ENCODE measurements around the gene HOXC11. TPM values are rescaled to one million over a fixed set of nuclear protein-coding genes. Genes with fewer than 3 reads are reported as not detected.

Gene HOXC11
- total and polyA plus RNA-seq, 2 donors (not counting 1 experiment from before 2014, with no cell fraction given), result not detected

DNA sequence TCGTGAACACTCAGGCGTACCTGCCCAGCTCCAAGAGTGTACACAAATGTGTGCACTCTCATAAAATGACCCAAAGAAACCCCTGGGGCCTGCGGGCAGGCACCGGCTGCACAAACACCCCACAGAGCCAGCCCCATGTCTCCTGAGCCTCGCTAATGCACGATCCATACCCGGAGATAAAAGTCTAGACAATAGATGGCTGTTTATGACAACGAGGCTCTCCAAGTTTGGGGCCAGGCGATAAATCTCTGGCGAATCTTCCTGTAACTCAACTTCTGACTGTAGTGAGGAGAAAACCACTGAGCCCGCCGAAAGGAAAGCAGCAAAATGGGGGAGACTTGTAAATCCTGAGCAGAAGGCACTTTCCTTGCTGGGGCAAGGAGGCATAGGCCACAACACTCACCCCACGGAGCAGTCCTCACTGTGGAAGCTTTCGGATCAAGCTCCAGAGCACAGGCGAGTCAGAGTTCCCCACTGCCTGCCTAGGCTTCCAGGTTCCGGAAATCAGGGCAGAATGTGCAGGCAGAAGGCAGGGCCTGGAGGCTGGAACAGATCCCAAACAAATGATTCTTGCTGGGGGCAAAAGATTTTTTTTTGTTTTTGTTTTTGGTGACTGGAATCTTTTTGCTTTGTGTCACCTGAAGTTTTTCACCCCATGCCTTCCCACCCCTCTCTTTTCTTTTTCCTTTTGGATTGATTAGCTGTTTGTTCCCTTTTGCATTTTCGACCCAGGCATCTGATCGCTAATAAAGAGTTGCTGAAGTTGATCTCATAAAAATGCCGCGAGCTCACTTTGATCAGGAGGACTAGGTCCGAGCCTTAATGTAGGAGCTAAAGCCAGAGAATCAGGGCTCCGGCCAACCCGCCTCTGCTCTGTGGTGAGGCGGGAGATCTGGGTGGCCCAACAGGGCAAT is 4.5 kb upstream of the HOXC11 start:
- ChIA-PET POLR2A (no interaction called here), CTCF (interaction anchor here (1.0 kb wide), 1 partner anchor 238 kb away, joined by 3 read pairs; no protein-coding TSS in a partner anchor)
- 13% methylated on average over 24 of the region's 24 CpGs for WGBS (ENCODE audit: insufficient coverage)
- no peak overlapping the region for H2AFZ ChIP-seq (ENCODE audit: insufficient read depth, low read depth, low read length, poor library complexity, severe bottlenecking)
- H3K9me3 ChIP-seq (ENCODE audit: control extremely low read depth in 1 of 3, control insufficient read depth in 2 of 3, insufficient read depth in 1 of 3, low read length in 2 of 3), result peaks cover 1 to 66% (median 13%) of the 10 kb centered on the region in 3 donors
- peaks cover 0 to 100% (median 94%) of the 10 kb centered on the region in 4 experiments for H3K27me3 ChIP-seq (replicated peaks in 1 of 4; ENCODE audit: control extremely low read depth in 1 of 4, control insufficient read depth in 3 of 4, insufficient read depth in 4 of 4, low read length in 3 of 4)
- intact Hi-C loops (cut with micrococcal nuclease), result loop anchor here (5.0 kb wide), 1 partner anchor 64 kb away; the partner anchor contains the start of gene HOXC5
- ATAC-seq (ENCODE audit: low read depth) (no peak), DNase-seq (no peak)
- no peaks in the 10 kb centered on the region for H3K79me2 ChIP-seq (ENCODE audit: control insufficient read depth, insufficient read depth, low read length)
- no peak overlapping the region for H3K4me3 ChIP-seq (ENCODE audit: control extremely low read depth in 1 of 5, extremely low read depth in 1 of 5, insufficient read depth in 1 of 5, low read depth in 2 of 5, low read length in 4 of 5)
- no peak overlapping the region for H3K27ac ChIP-seq (ENCODE audit: low read length in 2 of 2)
- H3K36me3 ChIP-seq (replicated peaks in 1 of 2; ENCODE audit: control extremely low read depth in 1 of 2, control insufficient read depth in 1 of 2, extremely low read depth in 1 of 2, insufficient read depth in 2 of 2, low read length in 1 of 2), result no peaks in the 10 kb centered on the region
- no peaks in the 10 kb centered on the region for H4K20me1 ChIP-seq (ENCODE audit: control insufficient read depth, insufficient read depth, low read length, poor library complexity, severe bottlenecking)
- H3K4me1 ChIP-seq (ENCODE audit: control insufficient read depth in 2 of 2, insufficient read depth in 2 of 2, low read length in 2 of 2), result peaks cover 21 to 44% of the 10 kb centered on the region in 2 donors
- Mint-ChIP-seq H3K9me3 (ENCODE audit: insufficient read depth) (peaks cover 2% of the 10 kb centered on the region), H3K27ac (no peak overlapping the region), H3K4me1 (peaks cover 24% of the 10 kb centered on the region), H3K4me3 (no peak overlapping the region), H3K27me3 (peaks cover 99% of the 10 kb centered on the region)
- H3K9ac ChIP-seq (ENCODE audit: low read length), result no peak overlapping the region
- no peak overlapping the region for H3K4me2 ChIP-seq (replicated peaks; ENCODE audit: low read depth, low read length, poor library complexity, severe bottlenecking)
- TF ChIP-seq EZH2 (IDR thresholded peaks at IDR 0.05; ENCODE audit: borderline replicate concordance, insufficient read depth, low read depth, low read length, poor library complexity, severe bottlenecking), result no peak
- TF ChIP-seq, protein P1, sequence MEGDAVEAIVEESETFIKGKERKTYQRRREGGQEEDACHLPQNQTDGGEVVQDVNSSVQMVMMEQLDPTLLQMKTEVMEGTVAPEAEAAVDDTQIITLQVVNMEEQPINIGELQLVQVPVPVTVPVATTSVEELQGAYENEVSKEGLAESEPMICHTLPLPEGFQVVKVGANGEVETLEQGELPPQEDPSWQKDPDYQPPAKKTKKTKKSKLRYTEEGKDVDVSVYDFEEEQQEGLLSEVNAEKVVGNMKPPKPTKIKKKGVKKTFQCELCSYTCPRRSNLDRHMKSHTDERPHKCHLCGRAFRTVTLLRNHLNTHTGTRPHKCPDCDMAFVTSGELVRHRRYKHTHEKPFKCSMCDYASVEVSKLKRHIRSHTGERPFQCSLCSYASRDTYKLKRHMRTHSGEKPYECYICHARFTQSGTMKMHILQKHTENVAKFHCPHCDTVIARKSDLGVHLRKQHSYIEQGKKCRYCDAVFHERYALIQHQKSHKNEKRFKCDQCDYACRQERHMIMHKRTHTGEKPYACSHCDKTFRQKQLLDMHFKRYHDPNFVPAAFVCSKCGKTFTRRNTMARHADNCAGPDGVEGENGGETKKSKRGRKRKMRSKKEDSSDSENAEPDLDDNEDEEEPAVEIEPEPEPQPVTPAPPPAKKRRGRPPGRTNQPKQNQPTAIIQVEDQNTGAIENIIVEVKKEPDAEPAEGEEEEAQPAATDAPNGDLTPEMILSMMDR (IDR thresholded peaks at IDR 0.05), result no peak
